DND-41 (cell line): ENCODE results near the gene APOE.

ENCODE experiments used
- ATAC-seq: fragments of 200-7000 bp; cut with Tn5 transposase; 3 replicates; pipeline ENCODE4 v1.9.1; 2021; ENCODE audit warnings: low read depth; ENCODE audit not compliant: insufficient read depth
- DNase-seq: peaks from one replicate; pipeline ENCODE4 v3.0.0-alpha.2; 2020
- H2AFZ ChIP-seq: 2 replicates; pipeline ENCODE4 v1.6.0; 2012; ENCODE audit warnings: low read depth, low read length
- H3K27ac ChIP-seq: 2 replicates; pipeline ENCODE4 v1.5.1; 2012; ENCODE audit warnings: low read length, inconsistent platforms
- H3K27me3 ChIP-seq: fragments of 200-600 bp; sonication (generic); 2 replicates; pipeline ENCODE4 v1.6.0; 2012; ENCODE audit warnings: low read length, mild to moderate bottlenecking, inconsistent platforms; ENCODE audit not compliant: insufficient read depth, poor library complexity
- H3K36me3 ChIP-seq: 2 replicates; pipeline ENCODE4 v1.5.1; 2012; ENCODE audit warnings: low read length, inconsistent platforms; ENCODE audit not compliant: insufficient read depth
- H3K4me1 ChIP-seq: 2 replicates; pipeline ENCODE4 v1.5.1; 2012; ENCODE audit warnings: mild to moderate bottlenecking, low read length; ENCODE audit not compliant: insufficient read depth
- H3K4me2 ChIP-seq: 2 replicates; pipeline ENCODE4 v1.6.0; 2012; ENCODE audit warnings: mild to moderate bottlenecking, moderate library complexity, low read length, inconsistent platforms; ENCODE audit not compliant: insufficient read depth
- H3K4me3 ChIP-seq, 2 experiments: fragments of 200-600 bp in 1 of 2; shearing (Covaris generic) in 1 of 2; 2 replicates each; pipeline ENCODE4 v1.5.1; 2012 to 2016; ENCODE audit warnings: inconsistent platforms in 2 of 2, low read length in 2 of 2, mild to moderate bottlenecking in 2 of 2, low read depth in 1 of 2, moderate library complexity in 1 of 2
- H3K79me2 ChIP-seq: 2 replicates; pipeline ENCODE4 v1.6.0; 2012; ENCODE audit warnings: low read length, inconsistent platforms; ENCODE audit not compliant: insufficient read depth
- H3K9ac ChIP-seq: 2 replicates; pipeline ENCODE4 v1.6.0; 2012; ENCODE audit warnings: low read depth, mild to moderate bottlenecking, inconsistent platforms, low read length, moderate library complexity
- H3K9me3 ChIP-seq: 2 replicates; pipeline ENCODE4 v1.5.1; 2012; ENCODE audit warnings: low read length, moderate library complexity, mild to moderate bottlenecking, inconsistent platforms; ENCODE audit not compliant: insufficient read depth, severe bottlenecking
- H4K20me1 ChIP-seq: 2 replicates; pipeline ENCODE4 v1.6.0; 2012; ENCODE audit warnings: low read length; ENCODE audit not compliant: insufficient read depth
- CTCF ChIP-seq: IDR thresholded peaks from 2 replicates; pipeline ENCODE4 v1.5.1; 2012; ENCODE audit warnings: borderline replicate concordance, low read length, moderate library complexity, mild to moderate bottlenecking; ENCODE audit not compliant: poor library complexity, severe bottlenecking; ENCODE audit errors: extremely low read depth
- EZH2 ChIP-seq: IDR thresholded peaks from 3 replicates; pipeline ENCODE4 v1.6.1; 2012; ENCODE audit warnings: borderline replicate concordance, low read depth, mild to moderate bottlenecking, moderate library complexity, low read length, inconsistent platforms; ENCODE audit not compliant: severe bottlenecking

The APOE gene

GRCh38 chr19:44957526-44957925 is 51.9 kb downstream of the APOE start:
- peaks cover 40% of the 10 kb centered on the region for H3K4me1 ChIP-seq
- H3K4me2 ChIP-seq: peak overlapping the region; percentile 90
- TF ChIP-seq CTCF: no peak
- TF ChIP-seq EZH2: no peak
- H3K79me2 ChIP-seq: peaks cover 72% of the 10 kb centered on the region
- H3K9me3 ChIP-seq: no peaks in the 10 kb centered on the region
- peak overlapping the region; percentile 51; the same call in 1 of the 2 replicates for H3K27ac ChIP-seq
- peak overlapping the region in 1 of 2 experiments; percentile 95; a peak in 1 of 4 replicates for H3K4me3 ChIP-seq
- peaks cover 32% of the 10 kb centered on the region for H3K36me3 ChIP-seq
- H2AFZ ChIP-seq: no peak overlapping the region
- peaks cover 54% of the 10 kb centered on the region for H4K20me1 ChIP-seq
- H3K9ac ChIP-seq: peak overlapping the region; percentile 93; the same call in 1 of the 2 replicates
- H3K27me3 ChIP-seq: no peaks in the 10 kb centered on the region
- ATAC-seq (no peak), DNase-seq (no peak)

GRCh38 chr19:44958090-44958489 is 52.5 kb downstream of the APOE start:
- H2AFZ ChIP-seq: no peak overlapping the region
- ATAC-seq: no peak
- peaks cover 72% of the 10 kb centered on the region for H3K79me2 ChIP-seq
- no peaks in the 10 kb centered on the region for H3K27me3 ChIP-seq
- H3K4me3 ChIP-seq: no peak overlapping the region
- H3K4me2 ChIP-seq: peak overlapping the region; percentile 90; the same call in 1 of the 2 replicates
- H3K9me3 ChIP-seq: no peaks in the 10 kb centered on the region
- H3K4me1 ChIP-seq: peaks cover 40% of the 10 kb centered on the region
- TF ChIP-seq EZH2 (no peak), CTCF (no peak)
- H4K20me1 ChIP-seq: peaks cover 54% of the 10 kb centered on the region
- peaks cover 34% of the 10 kb centered on the region for H3K36me3 ChIP-seq
- DNase-seq: no peak
- H3K27ac ChIP-seq: no peak overlapping the region
- H3K9ac ChIP-seq: peak overlapping the region; percentile 93; the same call in 1 of the 2 replicates
